GM12878 (cell line): ENCODE measurements around the gene CASP5. TPM values are rescaled to one million over a fixed set of nuclear protein-coding genes. Genes with fewer than 3 reads are reported as not detected.
"Not testable (repeated sequence)": the region's sequence is repeated elsewhere in the genome, so short reads cannot be mapped to it uniquely, and the experiment has no call there.

ENCODE experiments used
- ATAC-seq: fragments of 200-7000 bp; cut with Tn5 transposase; 3 replicates; pipeline ENCODE4 v1.9.1; 2020; ENCODE audit warnings: mild to moderate bottlenecking, moderate library complexity
- BruUV-seq: library from RNA; stranded (reverse); fragments of 400-500 nt; replicated peaks from 2 replicates; lab custom pipeline; 2021; lab: Mats Ljungman, UMichigan
- CTCF ChIA-PET: fragments of 300-600 bp; sonication (Branson Sonifier 250); formaldehyde crosslinking; extraction: SDS; loops from one replicate; lab custom pipeline; 2021; ENCODE audit warnings: inconsistent platforms; lab: Yijun Ruan, JAX
- POLR2A ChIA-PET: fragments of 350-600 bp; formaldehyde crosslinking; extraction: SDS; loops from one replicate; lab custom pipeline; 2021; ENCODE audit warnings: inconsistent platforms; lab: Charles Lee
- RAD21 ChIA-PET: fragments of 300-600 bp; sonication (Branson Sonifier 250); formaldehyde crosslinking; loops from one replicate; lab custom pipeline; 2023; ENCODE audit warnings: antibody characterized with exemption; ENCODE audit not compliant: unreplicated experiment; lab: Charles Lee
- SMC1A ChIA-PET: fragments of 300-600 bp; sonication (Branson Sonifier 250); formaldehyde crosslinking; loops from one replicate; lab custom pipeline; 2023; ENCODE audit not compliant: unreplicated experiment, uncharacterized antibody; lab: Charles Lee
- DNase-seq: peaks from one replicate; pipeline ENCODE4 v3.0.0-alpha.2; 2011; ENCODE audit warnings: low read depth, low spot score
- FAIRE-seq: peaks from 3 replicates; lab custom pipeline; 2011; peaks lifted over from hg19 to GRCh38; lab: Jason Lieb, UNC
- H2AFZ ChIP-seq: 2 replicates; pipeline ENCODE4 v1.6.0; 2011; ENCODE audit warnings: low read depth, low read length, control low read depth; ENCODE audit not compliant: control insufficient read depth
- H3K27ac ChIP-seq: 2 replicates; pipeline ENCODE4 v1.5.1; 2011; ENCODE audit warnings: control low read depth; ENCODE audit not compliant: control insufficient read depth, insufficient read depth
- H3K27me3 ChIP-seq, 2 experiments: replicated peaks in 1 of 2; 2 replicates each; pipeline versions ENCODE4 v1.6.0 to v1.6.1; 2011; ENCODE audit warnings: low read length in 1 of 2; ENCODE audit not compliant: control insufficient read depth in 2 of 2, insufficient read depth in 2 of 2
- H3K36me3 ChIP-seq, 2 experiments: 2 replicates each; pipeline ENCODE4 v1.5.1; 2011; ENCODE audit warnings: low read length in 1 of 2; ENCODE audit not compliant: control insufficient read depth in 2 of 2, insufficient read depth in 2 of 2
- H3K4me1 ChIP-seq: 2 replicates; pipeline ENCODE4 v1.6.1; 2011; ENCODE audit warnings: mild to moderate bottlenecking, low read length, moderate library complexity, mixed read lengths; ENCODE audit not compliant: control insufficient read depth, insufficient read depth
- H3K4me2 ChIP-seq: 2 replicates; pipeline ENCODE4 v1.6.0; 2011; ENCODE audit warnings: control low read depth; ENCODE audit not compliant: control insufficient read depth, insufficient read depth
- H3K4me3 ChIP-seq: fragments of 200-600 bp; sonication (generic); 2 replicates; pipeline ENCODE4 v1.5.1; 2016
- H3K79me2 ChIP-seq: 2 replicates; pipeline ENCODE4 v1.6.0; 2011; ENCODE audit warnings: low read length; ENCODE audit not compliant: control insufficient read depth, insufficient read depth
- H3K9ac ChIP-seq: 2 replicates; pipeline ENCODE4 v1.8.0; 2011; ENCODE audit warnings: low read length, control low read depth, mixed read lengths; ENCODE audit not compliant: control insufficient read depth, insufficient read depth
- H3K9me3 ChIP-seq: replicated peaks from 3 replicates; pipeline ENCODE4 v1.5.1; 2011; ENCODE audit warnings: mild to moderate bottlenecking, low read length; ENCODE audit not compliant: control insufficient read depth, insufficient read depth
- H4K20me1 ChIP-seq: 2 replicates; pipeline ENCODE4 v1.6.0; 2011; ENCODE audit not compliant: control insufficient read depth, insufficient read depth
- ASH2L ChIP-seq: fragments of 300-600, 200-600 bp; sonication (generic); IDR thresholded peaks from 2 replicates; pipeline ENCODE4 v1.6.1; 2017; ENCODE audit warnings: low read depth, mild to moderate bottlenecking, borderline replicate concordance
- BCL11A ChIP-seq: IDR thresholded peaks from 2 replicates; pipeline ENCODE4 v1.6.1; 2011; ENCODE audit warnings: low read depth, low read length
- CBFB ChIP-seq: IDR thresholded peaks from 2 replicates; pipeline ENCODE4 v1.6.1; 2016; ENCODE audit warnings: antibody characterized with exemption, low read depth
- ETV6 ChIP-seq, 2 experiments: fragments of 450-650 bp in 1 of 2; IDR thresholded peaks in 1 of 2; conservative IDR thresholded peaks in 1 of 2; 2 replicates each; pipeline ENCODE4 v1.6.1; 2014; ENCODE audit warnings: antibody characterized with exemption in 1 of 2, borderline replicate concordance in 1 of 2, low read depth in 1 of 2, mild to moderate bottlenecking in 1 of 2, moderate library complexity in 1 of 2
- GATAD2B ChIP-seq: fragments of 450-650 bp; conservative IDR thresholded peaks from 2 replicates; pipeline ENCODE4 v1.6.1; 2017; ENCODE audit warnings: low read depth, mild to moderate bottlenecking, moderate library complexity
- HDAC6 ChIP-seq: fragments of 200-600 bp; sonication (generic); IDR thresholded peaks from one replicate; pipeline ENCODE4 v1.8.0; 2017; ENCODE audit warnings: antibody characterized with exemption; ENCODE audit not compliant: unreplicated experiment
- IKZF2 ChIP-seq, 2 experiments: fragments of 450-650 bp; IDR thresholded peaks; 2 replicates each; pipeline ENCODE4 v1.6.1; 2017; ENCODE audit warnings: mild to moderate bottlenecking in 2 of 2, moderate library complexity in 2 of 2
- IRF4 ChIP-seq: IDR thresholded peaks from 2 replicates; pipeline ENCODE4 v1.6.1; 2011; ENCODE audit warnings: low read depth, low read length
- LARP7 ChIP-seq: fragments of 450-650 bp; IDR thresholded peaks from 2 replicates; pipeline ENCODE4 v1.6.1; 2017; ENCODE audit warnings: mild to moderate bottlenecking
- MEF2A ChIP-seq: IDR thresholded peaks from 2 replicates; pipeline ENCODE4 v1.6.1; 2011; ENCODE audit warnings: low read depth, mild to moderate bottlenecking, low read length, moderate library complexity; ENCODE audit not compliant: insufficient read depth
- MEF2B ChIP-seq: fragments of 450-650 bp; IDR thresholded peaks from 2 replicates; pipeline ENCODE4 v1.6.1; 2018; ENCODE audit warnings: mild to moderate bottlenecking, moderate library complexity; ENCODE audit not compliant: partially characterized antibody, poor library complexity, severe bottlenecking
- PBX3 ChIP-seq: IDR thresholded peaks from 2 replicates; pipeline ENCODE4 v1.6.1; 2011; ENCODE audit warnings: mild to moderate bottlenecking, low read depth, low read length, moderate library complexity; ENCODE audit not compliant: insufficient replicate concordance
- POLR2AphosphoS5 ChIP-seq: IDR thresholded peaks from 2 replicates; pipeline ENCODE4 v1.6.1; 2011; ENCODE audit warnings: mild to moderate bottlenecking, low read length, inconsistent platforms
- TCF3 ChIP-seq: IDR thresholded peaks from 2 replicates; pipeline ENCODE4 v1.6.1; 2012; ENCODE audit warnings: low read depth, mild to moderate bottlenecking, low read length, borderline replicate concordance; ENCODE audit not compliant: insufficient read depth
- TCF7 ChIP-seq: IDR thresholded peaks from 2 replicates; pipeline ENCODE4 v1.6.1; 2014; ENCODE audit warnings: antibody characterized with exemption, borderline replicate concordance
- WRNIP1 ChIP-seq: IDR thresholded peaks from 2 replicates; pipeline ENCODE4 v1.6.1; 2011; ENCODE audit warnings: low read depth, low read length, improper control_type of control experiment, borderline replicate concordance
- WGBS: methylation state at CpG from one replicate; pipeline ENCODE4 v1.1.6; 2016; ENCODE audit warnings: low lambda C conversion rate; ENCODE audit not compliant: insufficient replicate concordance, insufficient coverage; ENCODE audit errors: missing lambda C conversion rate; 5-methylcytosine and 5-hydroxymethylcytosine counted together
- in situ Hi-C: fragments of 300-500 bp; cut with MboI; formaldehyde crosslinking; loops from 9 replicates; pipeline ENCODE4 v1.14.3; 2018; ENCODE audit warnings: mixed read lengths
- intact Hi-C: fragments of 100-400 bp; cut with micrococcal nuclease; formaldehyde crosslinking; loops from one replicate; pipeline ENCODE4 v1.14.2; 2022; ENCODE audit not compliant: unreplicated experiment
- polyA plus RNA-seq, 11 experiments: library from polyadenylated mRNA; depleted of rRNA in 4 of 11; unstranded in 6 of 11; stranded (reverse) in 5 of 11; fragments of >200 nt; fragmentation: Nextera tagmentation in 4 of 11; fragmentation: Illumina TruSeq in 1 of 11; extraction: Ambion mirVana in 4 of 11; extraction: Trizol in 1 of 11; gene quantifications; 1 replicate in 1 of 11; 2 replicates in 10 of 11; pipeline versions ENCODE4 v1.2.1 to v1.2.3, GENCODE V29; 2011 to 2016; ENCODE audit warnings: inconsistent platforms in 2 of 11, missing spikeins in 2 of 11, low read depth in 1 of 11
- total RNA-seq, 4 experiments: library from RNA; depleted of rRNA in 3 of 4; stranded (reverse); fragments of >200 nt in 3 of 4; fragmentation: Illumina TruSeq in 1 of 4; extraction: Trizol in 1 of 4; gene quantifications; 2 replicates each; pipeline versions ENCODE4 v1.2.1 to v1.2.3, GENCODE V29; 2013 to 2021
- TF ChIP-seq, protein P1 (sequence below): fragments of 450-650 bp; conservative IDR thresholded peaks from 2 replicates; pipeline ENCODE4 v1.6.1; 2017; ENCODE audit warnings: mild to moderate bottlenecking, moderate library complexity

Gene CASP5
- total and polyA plus RNA-seq, 10 of the 15 experiments (the other 5 are each of a cell fraction or from before 2014, with no cell fraction given): not detected

DNA sequence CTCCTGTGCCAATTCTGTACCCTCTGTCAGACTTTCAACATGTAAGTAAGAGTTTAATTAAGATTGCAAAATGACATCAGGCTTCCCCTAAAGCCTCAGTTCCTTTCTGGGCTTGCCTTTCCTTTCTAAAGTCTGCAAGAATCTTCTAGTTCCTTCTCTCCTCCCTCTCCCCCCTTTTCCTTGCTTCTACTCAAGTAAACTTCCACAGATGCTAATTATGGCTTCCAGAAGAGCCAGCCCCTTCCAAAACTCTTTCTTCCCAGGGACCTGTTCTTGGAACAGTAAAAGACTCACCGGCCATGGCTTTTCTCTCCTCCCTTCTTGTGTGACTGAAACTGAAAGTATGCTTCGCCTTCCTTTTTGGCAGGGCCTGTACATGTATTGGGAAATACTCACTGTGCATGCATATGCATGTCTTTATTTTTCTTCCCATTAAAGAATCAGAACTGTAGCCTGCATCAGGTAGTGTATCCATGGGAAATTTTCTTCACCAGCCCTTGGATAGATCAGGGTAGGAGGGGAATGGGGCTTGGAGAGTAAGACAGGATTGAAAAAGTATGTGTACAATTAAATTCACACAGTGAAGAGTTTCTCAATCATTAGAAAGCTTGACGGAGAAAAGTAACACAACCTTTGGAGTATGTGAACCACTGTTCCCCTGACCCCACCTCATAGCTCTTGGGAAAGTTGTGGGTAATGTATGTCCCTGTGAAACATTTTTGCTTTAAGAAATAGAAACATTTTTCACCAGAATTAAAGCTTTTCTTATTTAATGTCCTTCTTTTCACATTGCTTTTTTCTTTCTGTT lies 12.0 kb upstream of the CASP5 start, which contains the start of gene CASP1 (continued):
- no peak for TF ChIP-seq ETV6 (conservative IDR thresholded peaks at IDR 0.05 in 1 of 2, IDR thresholded peaks at IDR 0.05 in 1 of 2; ENCODE audit: borderline replicate concordance in 1 of 2, low read depth in 1 of 2)
- TF ChIP-seq TCF3: no peak
- TF ChIP-seq TCF7: no peak
- TF ChIP-seq PBX3: no peak
- peak; percentile 8 for TF ChIP-seq MEF2B
- no peak for TF ChIP-seq WRNIP1
- TF ChIP-seq, protein P1, sequence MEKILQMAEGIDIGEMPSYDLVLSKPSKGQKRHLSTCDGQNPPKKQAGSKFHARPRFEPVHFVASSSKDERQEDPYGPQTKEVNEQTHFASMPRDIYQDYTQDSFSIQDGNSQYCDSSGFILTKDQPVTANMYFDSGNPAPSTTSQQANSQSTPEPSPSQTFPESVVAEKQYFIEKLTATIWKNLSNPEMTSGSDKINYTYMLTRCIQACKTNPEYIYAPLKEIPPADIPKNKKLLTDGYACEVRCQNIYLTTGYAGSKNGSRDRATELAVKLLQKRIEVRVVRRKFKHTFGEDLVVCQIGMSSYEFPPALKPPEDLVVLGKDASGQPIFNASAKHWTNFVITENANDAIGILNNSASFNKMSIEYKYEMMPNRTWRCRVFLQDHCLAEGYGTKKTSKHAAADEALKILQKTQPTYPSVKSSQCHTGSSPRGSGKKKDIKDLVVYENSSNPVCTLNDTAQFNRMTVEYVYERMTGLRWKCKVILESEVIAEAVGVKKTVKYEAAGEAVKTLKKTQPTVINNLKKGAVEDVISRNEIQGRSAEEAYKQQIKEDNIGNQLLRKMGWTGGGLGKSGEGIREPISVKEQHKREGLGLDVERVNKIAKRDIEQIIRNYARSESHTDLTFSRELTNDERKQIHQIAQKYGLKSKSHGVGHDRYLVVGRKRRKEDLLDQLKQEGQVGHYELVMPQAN: no peak
- no peak for TF ChIP-seq LARP7
- no peak for TF ChIP-seq GATAD2B
- TF ChIP-seq HDAC6: no peak
- no peak for TF ChIP-seq MEF2A
- no peak for TF ChIP-seq ASH2L
- TF ChIP-seq IRF4: peak; percentile 6; the same call in 1 of the 2 replicates
- TF ChIP-seq BCL11A: no peak
- TF ChIP-seq CBFB: no peak
- peak; percentile 42 to 53; a peak in 3 of 4 replicates for TF ChIP-seq IKZF2 (IDR thresholded peaks at IDR 0.05)
- TF ChIP-seq POLR2AphosphoS5: 0 out of 2 replicates have a peak, but pooled peaks have one; percentile 29
- TF ChIP-seq, all 136 proteins: peak for 8

- Histone ChIP-seq H3K4me2 (peak overlapping the region; percentile 46), H3K9ac (peak overlapping the region; percentile 24; the same call in 1 of the 2 replicates), H3K4me3 (peak overlapping the region; percentile 58), H2AFZ (peak overlapping the region; percentile 87; the same call in 1 of the 2 replicates), H3K27ac (peak overlapping the region; percentile 50; the same call in 1 of the 2 replicates)
- RAD21 ChIA-PET: interaction anchor here (2.1 kb wide), 1 partner anchor 9 kb away, joined by 9 read pairs; no protein-coding TSS in a partner anchor
- FAIRE-seq, in situ Hi-C loops, H4K20me1 ChIP-seq, H3K79me2 ChIP-seq, H3K9me3 ChIP-seq, CTCF ChIA-PET, H3K36me3 ChIP-seq, H3K27me3 ChIP-seq, DNase-seq, intact Hi-C loops, H3K4me1 ChIP-seq, POLR2A ChIA-PET: not testable (repeated sequence)
- peak; percentile 18 for ATAC-seq
- 67% methylated on average over 2 of the region's 2 CpGs for WGBS
- BruUV-seq: TSS peak; percentile 57
- SMC1A ChIA-PET: interaction anchor here (5.4 kb wide), 1 partner anchor 9 kb away, joined by 21 read pairs; no protein-coding TSS in a partner anchor
These were observed 11.4 kb upstream of the CASP5 start for GRCh38 chr11:105034388-105034787.
